GM19452 (cell line): ENCODE results near the gene MAD1L1.

Source experiments
- ATAC-seq: cut with Tn5 transposase; IDR thresholded peaks from one replicate; pipeline ENCODE4 v1.9.1; 2021; ENCODE audit not compliant: unreplicated experiment

Gene MAD1L1

GRCh38 chr7:2107386-2108070, 125.2 kb downstream of the MAD1L1 start:
- ATAC-seq: no peak

- no peak for ATAC-seq
These were observed 125.8 kb downstream of the MAD1L1 start for GRCh38 chr7:2106924-2107323.

- no peak for ATAC-seq
These were observed 126.3 kb downstream of the MAD1L1 start for GRCh38 chr7:2106440-2106839.

GRCh38 chr7:2105917-2106316, 126.8 kb downstream of the MAD1L1 start:
- ATAC-seq: no peak

DNA sequence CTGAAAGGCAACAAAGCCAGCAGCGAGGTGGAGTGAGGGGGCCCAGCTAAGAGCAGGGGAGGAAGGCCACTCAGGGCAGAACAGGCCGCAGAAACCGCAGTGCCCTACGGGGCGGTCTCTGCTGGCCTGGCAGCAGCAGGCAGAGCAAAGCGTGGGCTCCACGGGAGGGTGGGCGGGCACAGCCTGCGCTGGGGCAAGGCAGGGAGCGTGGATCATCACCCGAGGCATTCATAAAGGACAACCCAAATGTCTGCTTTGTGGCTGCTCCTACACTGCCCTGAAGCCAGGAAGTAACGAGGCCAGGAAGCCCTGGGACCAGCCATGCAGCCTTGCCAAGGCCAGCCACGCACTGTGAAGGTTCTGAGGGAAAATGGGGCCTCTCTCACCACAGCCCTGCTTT, 127.5 kb downstream of the MAD1L1 start:
- ATAC-seq: no peak

GRCh38 chr7:2104716-2105115, 128.0 kb downstream of the MAD1L1 start:
- ATAC-seq: no peak

DNA sequence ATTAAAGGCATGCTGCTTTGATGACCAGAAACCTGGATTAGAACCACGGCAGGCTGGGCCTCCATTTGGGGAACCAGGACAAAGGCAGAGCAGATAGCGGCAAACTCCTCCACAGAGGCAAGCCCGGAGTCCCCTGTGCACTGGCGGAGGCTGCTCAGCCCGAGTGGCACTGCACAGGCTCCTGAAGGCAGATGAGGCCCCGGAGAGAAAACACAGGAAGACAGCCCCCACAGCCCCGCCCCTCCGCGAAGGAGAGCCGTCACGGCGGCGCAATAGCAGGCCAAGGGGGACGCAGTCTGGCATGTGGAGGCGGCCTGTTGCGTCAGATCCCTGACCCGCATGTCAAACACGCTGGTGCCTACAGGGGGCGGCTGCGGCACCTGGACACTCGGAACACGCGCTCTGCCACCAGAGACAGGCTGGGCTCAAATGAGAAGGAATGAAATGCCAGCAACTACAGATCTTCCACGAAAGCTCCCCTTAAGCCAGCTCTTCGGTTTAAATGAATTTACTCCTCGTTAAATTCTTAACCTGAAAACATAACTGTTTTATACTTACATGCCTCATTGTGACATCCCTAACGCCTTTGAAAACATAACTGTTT, 128.5 kb downstream of the MAD1L1 start:
- no peak for ATAC-seq

GRCh38 chr7:2103071-2103898, 129.5 kb downstream of the MAD1L1 start:
- ATAC-seq: no peak

GRCh38 chr7:2102375-2102723, 130.4 kb downstream of the MAD1L1 start:
- no peak for ATAC-seq

DNA sequence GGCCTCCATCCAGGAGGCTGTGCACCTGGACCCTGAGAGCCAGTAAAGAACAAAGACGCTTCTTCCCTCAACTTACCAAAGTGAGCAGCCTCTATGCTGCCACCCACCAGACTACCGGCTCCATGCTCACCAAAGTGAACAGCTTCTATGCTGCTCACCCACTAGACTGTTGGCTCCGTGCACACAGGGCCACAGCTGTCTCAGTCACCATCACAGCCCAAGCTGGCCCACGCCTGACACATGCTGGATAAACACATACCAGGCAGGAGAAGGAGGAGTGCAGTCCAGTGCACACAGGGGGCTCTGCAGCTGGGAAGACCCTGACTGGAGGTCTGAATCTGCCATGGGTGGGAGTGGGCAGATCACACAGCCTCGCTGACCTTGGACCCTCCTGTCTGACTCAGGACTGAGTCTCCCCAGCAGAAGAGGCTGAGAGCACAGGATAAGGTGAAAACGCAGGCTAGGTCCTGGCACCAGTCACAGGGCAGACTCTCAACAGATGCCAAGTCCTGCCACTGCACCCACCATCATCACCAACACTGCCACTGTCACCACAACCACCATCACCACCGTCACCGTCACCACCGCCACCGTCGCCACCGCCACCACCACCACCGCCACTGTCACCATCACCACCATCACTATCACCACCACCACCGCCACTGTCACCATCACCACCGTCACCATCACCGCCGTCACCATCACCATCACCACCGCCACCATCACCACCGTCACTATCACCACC, 130.9 kb downstream of the MAD1L1 start:
- ATAC-seq: no peak

- ATAC-seq: peak; percentile 54
These were observed 132.2 kb downstream of the MAD1L1 start for GRCh38 chr7:2100278-2101208.

DNA sequence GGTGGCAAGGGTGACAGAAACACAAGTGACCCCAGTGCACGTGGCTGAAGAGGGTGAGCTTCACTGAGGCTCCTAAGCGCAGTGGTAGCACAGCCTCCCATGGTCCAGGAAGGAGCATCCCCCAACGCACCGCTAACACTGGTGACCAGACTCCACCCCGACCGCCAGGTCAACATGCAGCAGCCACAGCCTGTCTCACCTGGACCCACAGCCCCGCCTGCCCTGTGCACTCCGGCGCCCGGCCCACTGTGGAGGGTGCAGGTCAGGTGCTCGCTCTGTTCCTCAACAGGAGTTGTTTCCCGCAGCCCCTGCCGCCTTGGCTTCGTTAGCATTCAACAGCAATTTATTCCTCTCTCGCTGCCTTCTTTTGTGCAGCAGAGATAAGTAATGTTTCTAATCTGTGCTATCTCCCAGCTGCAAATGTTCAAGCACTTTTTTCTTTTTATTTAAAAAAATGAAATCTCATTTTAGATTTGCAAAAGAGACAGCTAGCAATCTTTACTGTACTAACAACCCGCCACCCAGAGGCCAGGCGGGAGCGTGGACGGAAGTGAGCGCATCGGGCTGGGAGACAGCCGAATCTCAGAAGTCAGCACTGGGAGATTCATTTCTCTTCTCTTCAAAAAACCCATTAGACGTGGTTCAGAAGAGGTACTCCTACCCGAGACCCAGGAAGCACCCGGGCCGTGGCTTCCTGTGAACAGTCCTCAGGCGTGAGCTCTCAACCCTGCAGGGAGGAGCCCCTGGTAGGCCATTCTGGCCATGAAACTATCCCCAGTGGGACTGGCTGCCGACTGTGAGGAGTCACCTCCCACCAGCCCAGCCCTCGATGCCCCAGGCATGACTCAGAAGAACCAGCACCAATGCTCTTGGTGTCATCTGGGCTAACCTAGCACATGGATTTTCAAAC, 133.4 kb downstream of the MAD1L1 start:
- ATAC-seq: no peak

- ATAC-seq: no peak
These were observed 134.2 kb downstream of the MAD1L1 start for GRCh38 chr7:2098496-2098895.

DNA sequence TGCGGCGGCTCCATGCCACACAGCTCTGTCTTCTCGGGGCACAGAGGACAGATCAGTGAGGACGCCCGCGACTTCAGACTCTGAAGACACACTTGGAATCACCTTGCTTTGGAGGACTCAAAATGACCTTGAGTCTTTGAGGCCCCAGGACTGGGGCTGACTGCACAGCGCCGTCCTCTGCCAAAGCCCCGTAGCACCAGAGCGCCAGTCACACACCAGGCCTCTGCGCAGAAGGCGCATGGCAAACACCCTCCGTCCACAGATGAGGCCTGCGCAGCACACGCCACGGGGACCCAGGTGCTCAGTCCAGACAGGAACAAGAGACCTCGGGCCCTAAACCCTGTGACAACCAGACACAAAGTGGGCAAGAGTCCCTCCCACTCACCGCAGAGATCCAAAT, 134.7 kb downstream of the MAD1L1 start:
- ATAC-seq: no peak

DNA sequence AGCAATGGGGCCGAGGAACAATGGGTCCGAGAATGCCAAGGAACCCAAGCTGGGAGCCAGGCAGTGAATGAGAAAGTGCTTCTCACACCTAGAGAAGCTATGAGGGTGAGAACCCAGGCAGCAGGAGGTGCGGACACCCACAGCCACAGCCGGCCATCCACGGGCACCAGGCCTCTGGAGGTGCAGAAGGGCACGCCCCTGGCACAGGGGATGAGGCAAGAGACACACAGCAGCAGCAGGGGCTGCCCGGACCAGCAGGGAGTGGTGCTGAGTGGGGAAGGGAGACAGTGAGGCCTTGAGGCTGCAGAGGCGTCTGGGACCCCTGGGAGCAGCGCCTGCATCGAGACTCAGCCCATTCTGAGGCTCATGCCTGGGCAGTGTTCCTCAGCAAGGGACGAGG, 135.3 kb downstream of the MAD1L1 start:
- ATAC-seq: no peak

- no peak for ATAC-seq
These were observed 135.9 kb downstream of the MAD1L1 start for GRCh38 chr7:2096692-2097387.

DNA sequence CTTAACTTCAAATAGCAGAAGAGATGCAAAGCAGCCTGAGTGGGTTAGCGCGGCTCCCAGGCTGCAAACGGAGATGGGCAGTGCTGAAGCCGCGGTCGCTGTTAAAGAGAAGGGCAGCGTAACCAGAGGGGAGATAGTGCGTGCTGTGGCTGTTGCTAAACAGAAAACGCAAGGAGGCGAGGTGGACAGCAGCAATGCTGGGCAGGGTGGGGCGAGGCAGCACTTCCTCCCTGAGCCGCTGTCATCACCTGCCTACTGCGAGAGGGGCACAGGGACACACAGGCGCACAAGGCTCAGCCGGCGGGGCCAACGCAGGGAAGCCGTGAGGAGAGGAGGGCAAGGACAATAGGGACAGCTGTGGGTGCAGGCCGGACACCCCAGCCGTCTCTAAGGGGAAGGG, 137.3 kb downstream of the MAD1L1 start:
- no peak for ATAC-seq

GRCh38 chr7:2094454-2095045, 138.2 kb downstream of the MAD1L1 start:
- no peak for ATAC-seq
